H1 (cell line): ENCODE data around the gene EDA. TPM values are rescaled to one million over a fixed set of nuclear protein-coding genes. Genes with fewer than 3 reads are reported as not detected.

Experiments used
- CTCF ChIA-PET: fragments of 300-600 bp; sonication (Branson Sonifier 250); formaldehyde crosslinking; loops from one replicate; lab custom pipeline; 2021; ENCODE audit not compliant: partially characterized antibody; lab: Charles Lee
- POLR2A ChIA-PET: fragments of 300-600 bp; sonication (Branson Sonifier 250); formaldehyde crosslinking; loops from one replicate; lab custom pipeline; 2021; ENCODE audit warnings: inconsistent platforms; ENCODE audit not compliant: partially characterized antibody; lab: Charles Lee
- DNase-seq, 2 experiments: peaks; one replicate each; pipeline versions ENCODE4 v3.0.0 to v3.0.0-alpha.2; 2010 to 2022; ENCODE audit warnings: low spot score in 2 of 2, low read depth in 1 of 2, mixed read lengths in 1 of 2
- FAIRE-seq: peaks from 2 replicates; lab custom pipeline; 2011; peaks lifted over from hg19 to GRCh38; lab: Jason Lieb, UNC
- H2AFZ ChIP-seq: 2 replicates; pipeline ENCODE4 v1.8.1; 2012; ENCODE audit warnings: low read length, inconsistent platforms
- H2AK5ac ChIP-seq: 2 replicates; pipeline ENCODE4 v1.6.1; 2013; ENCODE audit warnings: low read depth, low read length
- H2BK120ac ChIP-seq: replicated peaks from 2 replicates; pipeline ENCODE3; 2013; ENCODE audit warnings: low read depth, low read length, inconsistent platforms
- H2BK12ac ChIP-seq: 2 replicates; pipeline ENCODE4 v1.6.1; 2013; ENCODE audit warnings: low read depth, low read length
- H2BK15ac ChIP-seq: 2 replicates; pipeline ENCODE4 v1.6.1; 2013; ENCODE audit warnings: low read length
- H2BK20ac ChIP-seq: 2 replicates; pipeline ENCODE4 v1.6.1; 2013; ENCODE audit warnings: low read length
- H2BK5ac ChIP-seq: 2 replicates; pipeline ENCODE4 v1.6.1; 2013; ENCODE audit warnings: low read depth, low read length
- H3K14ac ChIP-seq: 2 replicates; pipeline ENCODE4 v1.6.1; 2013; ENCODE audit warnings: inconsistent platforms; ENCODE audit not compliant: insufficient read length
- H3K18ac ChIP-seq: 2 replicates; pipeline ENCODE4 v1.6.1; 2013; ENCODE audit warnings: low read length; ENCODE audit errors: extremely low read depth
- H3K23ac ChIP-seq: 2 replicates; pipeline ENCODE4 v1.6.1; 2013; ENCODE audit warnings: inconsistent platforms; ENCODE audit not compliant: insufficient read length
- H3K23me2 ChIP-seq: 2 replicates; pipeline ENCODE4 v1.6.1; 2013; ENCODE audit warnings: low read depth, low read length
- H3K27ac ChIP-seq: 2 replicates; pipeline ENCODE4 v1.6.1; 2011; ENCODE audit warnings: low read depth, low read length, inconsistent platforms
- H3K27me3 ChIP-seq, 4 experiments: replicated peaks in 1 of 4; 1 replicate in 1 of 4; 2 replicates in 3 of 4; pipeline versions ENCODE4 v1.6.1 to v1.8.1; 2011 to 2013; ENCODE audit warnings: low read length in 3 of 4, mild to moderate bottlenecking in 3 of 4, inconsistent platforms in 2 of 4, mixed read lengths in 2 of 4, moderate library complexity in 1 of 4; ENCODE audit not compliant: control insufficient read depth in 3 of 4, insufficient read depth in 3 of 4; ENCODE audit errors: extremely low read depth in 1 of 4
- H3K36me3 ChIP-seq, 4 experiments: 2 replicates each; pipeline versions ENCODE4 v1.6.1 to v1.8.1; 2011 to 2013; ENCODE audit warnings: mild to moderate bottlenecking in 4 of 4, low read length in 3 of 4, moderate library complexity in 2 of 4, control low read depth in 1 of 4, inconsistent platforms in 1 of 4; ENCODE audit not compliant: insufficient read depth in 4 of 4, control insufficient read depth in 2 of 4
- H3K4ac ChIP-seq: replicated peaks from 2 replicates; pipeline ENCODE3; 2013; ENCODE audit warnings: low read length, low read depth, mixed read lengths, inconsistent platforms; ENCODE audit not compliant: insufficient read length
- H3K4me1 ChIP-seq, 4 experiments: replicated peaks in 1 of 4; 1 replicate in 1 of 4; 2 replicates in 3 of 4; pipeline versions ENCODE4 v1.6.1 to v1.8.1; 2011 to 2013; ENCODE audit warnings: low read length in 3 of 4, inconsistent platforms in 2 of 4, mixed read lengths in 1 of 4; ENCODE audit not compliant: insufficient read depth in 4 of 4, control insufficient read depth in 3 of 4
- H3K4me2 ChIP-seq, 2 experiments: 2 replicates each; pipeline versions ENCODE4 v1.6.1 to v1.8.1; 2011 to 2013; ENCODE audit warnings: low read depth in 2 of 2, low read length in 2 of 2, control low read depth in 1 of 2, inconsistent platforms in 1 of 2, mild to moderate bottlenecking in 1 of 2; ENCODE audit not compliant: insufficient read depth in 1 of 2
- H3K4me3 ChIP-seq, 4 experiments: fragments of 200-600, 300-600 bp in 1 of 4; sonication (generic), shearing (Covaris generic), sonication (Bioruptor Twin) in 1 of 4; 2 replicates each; pipeline versions ENCODE4 v1.5.1 to v1.8.1; 2011 to 2016; ENCODE audit warnings: low read length in 4 of 4, low read depth in 3 of 4, control low read depth in 2 of 4, inconsistent platforms in 2 of 4, mild to moderate bottlenecking in 2 of 4, mixed read lengths in 1 of 4, moderate library complexity in 1 of 4; ENCODE audit not compliant: insufficient read depth in 2 of 4; ENCODE audit errors: extremely low read depth in 1 of 4
- H3K56ac ChIP-seq: replicated peaks from 2 replicates; pipeline ENCODE3; 2013; ENCODE audit warnings: low read depth, mild to moderate bottlenecking, mixed read lengths, low read length, inconsistent platforms; ENCODE audit not compliant: insufficient read length
- H3K79me1 ChIP-seq: 2 replicates; pipeline ENCODE4 v1.6.1; 2013; ENCODE audit warnings: low read depth, low read length, control low read depth
- H3K79me2 ChIP-seq, 2 experiments: 2 replicates each; pipeline versions ENCODE4 v1.6.1 to v1.8.1; 2012 to 2013; ENCODE audit warnings: low read length in 2 of 2, mild to moderate bottlenecking in 2 of 2, inconsistent platforms in 1 of 2; ENCODE audit not compliant: insufficient read depth in 2 of 2, control insufficient read depth in 1 of 2
- H3K9ac ChIP-seq, 4 experiments: replicated peaks in 1 of 4; 1 replicate in 1 of 4; 2 replicates in 3 of 4; pipeline versions ENCODE4 v1.6.1 to v1.8.1; 2011 to 2013; ENCODE audit warnings: low read depth in 3 of 4, low read length in 3 of 4, control low read depth in 2 of 4, mild to moderate bottlenecking in 2 of 4, moderate library complexity in 2 of 4, inconsistent platforms in 1 of 4; ENCODE audit errors: extremely low read depth in 1 of 4
- H3K9me3 ChIP-seq, 2 experiments: 2 replicates each; pipeline versions ENCODE4 v1.6.1 to v1.8.1; 2012 to 2013; ENCODE audit warnings: mild to moderate bottlenecking in 2 of 2, moderate library complexity in 2 of 2, control low read depth in 1 of 2, inconsistent platforms in 1 of 2, low read depth in 1 of 2, low read length in 1 of 2, mixed read lengths in 1 of 2; ENCODE audit not compliant: insufficient read depth in 2 of 2
- H4K20me1 ChIP-seq, 2 experiments: replicated peaks in 1 of 2; 2 replicates each; pipeline versions ENCODE3 to v1.8.1; 2011 to 2013; ENCODE audit warnings: inconsistent platforms in 2 of 2, low read length in 2 of 2, mild to moderate bottlenecking in 1 of 2; ENCODE audit not compliant: insufficient read depth in 2 of 2, control insufficient read depth in 1 of 2
- H4K5ac ChIP-seq: 2 replicates; pipeline ENCODE4 v1.6.1; 2013; ENCODE audit warnings: low read length, low read depth, mixed read lengths, inconsistent platforms; ENCODE audit not compliant: insufficient read length
- H4K8ac ChIP-seq: 2 replicates; pipeline ENCODE4 v1.8.0; 2013; ENCODE audit warnings: mild to moderate bottlenecking, moderate library complexity, low read length, inconsistent platforms; ENCODE audit not compliant: insufficient read depth; ENCODE audit errors: extremely low read depth
- H4K91ac ChIP-seq: replicated peaks from 2 replicates; pipeline ENCODE3; 2013; ENCODE audit warnings: low read length, mixed read lengths, inconsistent platforms; ENCODE audit not compliant: insufficient read length
- CREB1 ChIP-seq: IDR thresholded peaks from 2 replicates; pipeline ENCODE4 v1.6.1; 2012; ENCODE audit warnings: inconsistent platforms
- KDM4A ChIP-seq: IDR thresholded peaks from one replicate; pipeline ENCODE4 v1.7.1; 2012; ENCODE audit warnings: low read depth, mild to moderate bottlenecking, moderate library complexity, low read length, inconsistent platforms; ENCODE audit not compliant: severe bottlenecking
- RBBP5 ChIP-seq: IDR thresholded peaks from 2 replicates; pipeline ENCODE4 v1.7.1; 2012; ENCODE audit warnings: low read depth, mild to moderate bottlenecking, inconsistent platforms, low read length, moderate library complexity, borderline replicate concordance
- TEAD4 ChIP-seq: IDR thresholded peaks from 2 replicates; pipeline ENCODE4 v1.6.1; 2012; ENCODE audit warnings: low read depth, low read length, inconsistent platforms, mixed read lengths
- WGBS, 2 experiments: shearing (Covaris generic) in 1 of 2; methylation state at CpG; one replicate each; pipeline versions ENCODE4 v1.1.6 to v1.1.7; 2013 to 2015; ENCODE audit warnings: low lambda C conversion rate in 2 of 2, mixed read lengths in 2 of 2, inconsistent platforms in 1 of 2, low coverage in 1 of 2, missing lambda C conversion rate in 1 of 2; ENCODE audit not compliant: insufficient replicate concordance in 2 of 2, insufficient coverage in 1 of 2, insufficient read length in 1 of 2; ENCODE audit errors: extremely low coverage in 1 of 2, missing lambda C conversion rate in 1 of 2; 5-methylcytosine and 5-hydroxymethylcytosine counted together
- polyA plus RNA-seq, 7 experiments: library from polyadenylated mRNA; depleted of rRNA in 3 of 7; stranded (reverse) in 5 of 7; unstranded in 2 of 7; fragments of >200 nt in 5 of 7; fragments of 200-250 nt in 2 of 7; gene quantifications; 1 replicate in 5 of 7; 2 replicates in 1 of 7; 4 replicates in 1 of 7; pipeline versions ENCODE4 v1.2.1 to v1.2.3, GENCODE V29; 2011 to 2013; ENCODE audit warnings: missing spikeins in 2 of 7, mixed read lengths in 2 of 7
- total RNA-seq: library from RNA; stranded (reverse); fragmentation: NEBNext Ultra II Directional; extraction: Animal tissue kit (Norgen Biotek cat#: 25700); gene quantifications from 2 replicates; pipeline ENCODE4 v1.2.1, GENCODE V29; 2021
- TF ChIP-seq, protein P1 (sequence below): IDR thresholded peaks from 2 replicates; pipeline ENCODE4 v1.6.1; 2012; ENCODE audit warnings: low read length, inconsistent platforms

Gene EDA
- total and polyA plus RNA-seq, 2 of the 8 experiments (the other 6 are each of a cell fraction or from before 2014, with no cell fraction given): 7.5 to 10.5 TPM

DNA sequence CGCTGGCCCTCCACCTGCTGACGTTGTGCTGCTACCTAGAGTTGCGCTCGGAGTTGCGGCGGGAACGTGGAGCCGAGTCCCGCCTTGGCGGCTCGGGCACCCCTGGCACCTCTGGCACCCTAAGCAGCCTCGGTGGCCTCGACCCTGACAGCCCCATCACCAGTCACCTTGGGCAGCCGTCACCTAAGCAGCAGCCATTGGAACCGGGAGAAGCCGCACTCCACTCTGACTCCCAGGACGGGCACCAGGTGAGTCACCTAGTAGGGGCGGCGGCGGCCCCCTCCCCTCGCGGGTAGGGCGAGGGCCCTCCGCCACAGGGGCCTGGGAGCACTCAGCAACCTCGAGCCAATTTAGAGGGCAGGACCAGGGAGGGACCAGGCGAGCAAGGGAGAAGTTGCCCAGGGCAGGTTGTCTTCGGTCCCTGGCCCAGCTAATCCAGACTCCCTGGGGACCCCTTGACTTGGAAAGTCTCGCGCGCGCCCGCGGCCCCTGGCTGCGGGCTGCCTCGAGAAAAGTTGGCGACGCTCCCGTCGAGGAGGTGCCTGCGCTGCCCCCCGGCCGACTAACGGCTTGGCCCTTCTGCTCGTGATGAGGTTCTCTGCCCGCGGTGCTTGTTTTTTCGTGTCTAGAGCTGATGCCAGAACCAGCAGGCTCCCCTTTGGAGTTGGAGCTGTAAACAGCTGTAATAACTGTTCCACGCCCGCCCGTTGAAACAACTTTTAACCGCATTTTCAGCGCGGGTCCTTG, 717 bp downstream of the EDA start:
- peaks cover 0 to 3% of the 10 kb centered on the region in 2 experiments for H4K20me1 ChIP-seq
- H2AFZ ChIP-seq: no peak overlapping the region
- peak overlapping the region; percentile 53 to 75 (median 63) for H3K4me3 ChIP-seq
- H3K36me3 ChIP-seq: no peaks in the 10 kb centered on the region
- H3K23ac ChIP-seq: no peak overlapping the region
- FAIRE-seq: no peak
- no peak overlapping the region for H2BK5ac ChIP-seq
- H3K56ac ChIP-seq: no peak overlapping the region
- no peak overlapping the region for H2BK120ac ChIP-seq
- peaks cover 0 to 11% of the 10 kb centered on the region in 2 experiments; a peak in 1 of 4 replicates for H3K79me2 ChIP-seq
- H3K4me1 ChIP-seq: peaks cover 0 to 4% (median 0%) of the 10 kb centered on the region in 4 experiments; a peak in 1 of 7 replicates
- no peak overlapping the region for H4K91ac ChIP-seq
- ChIA-PET POLR2A (interaction anchor here (0.8 kb wide), 1 partner anchor 112 kb away, joined by 3 read pairs; no protein-coding TSS in a partner anchor), CTCF (interaction anchor here (1.7 to 4.6 kb wide), 3 partner anchors 52 to 413 kb away, joined by 4 to 28 read pairs (median 5); no protein-coding TSS in a partner anchor)
- no peak for TF ChIP-seq TEAD4
- TF ChIP-seq, protein P1, sequence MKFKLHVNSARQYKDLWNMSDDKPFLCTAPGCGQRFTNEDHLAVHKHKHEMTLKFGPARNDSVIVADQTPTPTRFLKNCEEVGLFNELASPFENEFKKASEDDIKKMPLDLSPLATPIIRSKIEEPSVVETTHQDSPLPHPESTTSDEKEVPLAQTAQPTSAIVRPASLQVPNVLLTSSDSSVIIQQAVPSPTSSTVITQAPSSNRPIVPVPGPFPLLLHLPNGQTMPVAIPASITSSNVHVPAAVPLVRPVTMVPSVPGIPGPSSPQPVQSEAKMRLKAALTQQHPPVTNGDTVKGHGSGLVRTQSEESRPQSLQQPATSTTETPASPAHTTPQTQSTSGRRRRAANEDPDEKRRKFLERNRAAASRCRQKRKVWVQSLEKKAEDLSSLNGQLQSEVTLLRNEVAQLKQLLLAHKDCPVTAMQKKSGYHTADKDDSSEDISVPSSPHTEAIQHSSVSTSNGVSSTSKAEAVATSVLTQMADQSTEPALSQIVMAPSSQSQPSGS: no peak
- peak; percentile 17; the same call in 1 of the 2 replicates for TF ChIP-seq RBBP5
- peak; percentile 66 for TF ChIP-seq KDM4A
- TF ChIP-seq CREB1: no peak
- H3K18ac ChIP-seq: no peak overlapping the region
- H3K27ac ChIP-seq: no peak overlapping the region
- H3K23me2 ChIP-seq: peaks cover 2% of the 10 kb centered on the region
- no peak overlapping the region for H2BK15ac ChIP-seq
- H2BK12ac ChIP-seq: no peak overlapping the region
- no peak overlapping the region for H3K14ac ChIP-seq
- H2BK20ac ChIP-seq: no peak overlapping the region
- H3K4me2 ChIP-seq: peak overlapping the region; percentile 84
- DNase-seq: no peak
- H3K9ac ChIP-seq: peak overlapping the region in 1 of 4 experiments; percentile 48; a peak in 1 of 7 replicates
- no peak overlapping the region for H4K5ac ChIP-seq
- no peak overlapping the region for H2AK5ac ChIP-seq
- WGBS, 2 experiments: 2% methylated on average over 27 of the region's 53 CpGs; no CpG with 5 or more reads in 1 of the 2 experiments
- peak overlapping the region; percentile 68; the same call in 1 of the 2 replicates for H4K8ac ChIP-seq
- H3K4ac ChIP-seq: no peak overlapping the region
- H3K9me3 ChIP-seq: no peaks in the 10 kb centered on the region
- peaks cover 0 to 4% (median 2%) of the 10 kb centered on the region in 4 experiments; a peak in 3 of 7 replicates for H3K27me3 ChIP-seq
- H3K79me1 ChIP-seq: no peaks in the 10 kb centered on the region
